Esophagus muscularis mucosa (tissue), 4 donors: ENCODE results near the gene BMP8A. TPM values are rescaled to one million over a fixed set of nuclear protein-coding genes. Genes with fewer than 3 reads are reported as not detected.

Experiments
- DNase-seq: peaks from one replicate; pipeline ENCODE4 v3.0.0-alpha.2; 2017; ENCODE audit errors: extremely low spot score
- H3K27ac ChIP-seq, 4 donors: fragments of 200-600 bp; sonication (generic); replicated peaks in 1 of 4; 1 replicate in 3 of 4; 2 replicates in 1 of 4; pipeline ENCODE4 v1.5.1; 2016 to 2019; ENCODE audit warnings: mild to moderate bottlenecking in 1 of 4
- H3K27me3 ChIP-seq, 4 donors: fragments of 200-600 bp; sonication (generic); one replicate each; pipeline versions ENCODE4 v1.5.1 to v1.6.0; 2016 to 2019
- H3K36me3 ChIP-seq, 4 donors: fragments of 200-600 bp; sonication (generic); one replicate each; pipeline ENCODE4 v1.5.1; 2016 to 2019
- H3K4me1 ChIP-seq, 4 donors: fragments of 200-600 bp; sonication (generic); one replicate each; pipeline ENCODE4 v1.5.1; 2016 to 2019
- H3K4me3 ChIP-seq, 4 donors: fragments of 200-600 bp; sonication (generic); 1 replicate in 2 of 4; 2 replicates in 2 of 4; pipeline ENCODE4 v1.5.1; 2016 to 2019; ENCODE audit warnings: mild to moderate bottlenecking in 4 of 4, moderate library complexity in 1 of 4
- H3K9me3 ChIP-seq, 4 donors: fragments of 200-600 bp; sonication (generic); 1 replicate in 3 of 4; 2 replicates in 1 of 4; pipeline ENCODE4 v1.5.1; 2016 to 2019
- CTCF ChIP-seq, 3 experiments: fragments of 200-600 bp in 2 of 3; fragments of 450-650 bp in 1 of 3; sonication (generic) in 2 of 3; IDR thresholded peaks; one replicate each; pipeline ENCODE4 v1.5.1; 2017 to 2019; ENCODE audit warnings: antibody characterized with exemption in 3 of 3, mild to moderate bottlenecking in 2 of 3, moderate library complexity in 1 of 3
- EP300 ChIP-seq: sonication (generic); formaldehyde crosslinking; IDR thresholded peaks from one replicate; pipeline ENCODE4 v1.6.1; 2017; ENCODE audit warnings: antibody characterized with exemption
- POLR2A ChIP-seq: fragments of 450-650 bp; IDR thresholded peaks from one replicate; pipeline ENCODE4 v1.6.1; 2017; ENCODE audit warnings: antibody characterized with exemption, moderate library complexity, mild to moderate bottlenecking, low read depth
- POLR2AphosphoS5 ChIP-seq, 2 donors: sonication (generic); formaldehyde crosslinking; IDR thresholded peaks; one replicate each; pipeline ENCODE4 v1.6.1; 2017; ENCODE audit warnings: antibody characterized with exemption in 2 of 2
- WGBS: methylation state at CpG from one replicate; pipeline ENCODE4 v1.1.5; 2018; 5-methylcytosine and 5-hydroxymethylcytosine counted together
- intact Hi-C: fragments of 100-400 bp; cut with DNase I; formaldehyde crosslinking; loops from one replicate; pipeline ENCODE4 v1.15.1; 2023
- total RNA-seq, 4 donors: library from RNA; depleted of rRNA; stranded (reverse); fragments of >200 nt; gene quantifications; one replicate each; pipeline versions ENCODE4 v1.1.0 to v1.2.1, GENCODE V29; 2016

BMP8A gene
- total RNA-seq, 4 donors from 2014 or later = 0.99 to 3.0 (median 2.2) TPM

GRCh38 chr1:39450956-39451606, 40.4 kb upstream of the BMP8A start:
- DNase-seq = no peak
- intact Hi-C loops = no loop called here
- Histone ChIP-seq H3K4me1 (peaks cover 5 to 17% (median 13%) of the 10 kb centered on the region in 4 donors), H3K27ac (peak overlapping the region; percentile 6 to 42 (median 24)), H3K4me3 (no peak overlapping the region), H3K9me3 (no peaks in the 10 kb centered on the region), H3K36me3 (peaks cover 84 to 100% (median 94%) of the 10 kb centered on the region in 4 donors), H3K27me3 (no peaks in the 10 kb centered on the region)
- WGBS = 74% methylated on average over 10 of the region's 10 CpGs
- TF ChIP-seq POLR2A (no peak), EP300 (no peak), CTCF (IDR thresholded peaks at IDR 0.05) (no peak), POLR2AphosphoS5 (IDR thresholded peaks at IDR 0.05) (no peak)

GRCh38 chr1:39452081-39452480, 39.4 kb upstream of the BMP8A start:
- intact Hi-C loops = no loop called here

GRCh38 chr1:39452540-39452939, 38.9 kb upstream of the BMP8A start:
- Histone ChIP-seq H3K9me3 (no peaks in the 10 kb centered on the region), H3K36me3 (peaks cover 86 to 100% (median 98%) of the 10 kb centered on the region in 4 donors), H3K4me3 (no peak overlapping the region), H3K27me3 (no peaks in the 10 kb centered on the region), H3K4me1 (peaks cover 5 to 17% (median 13%) of the 10 kb centered on the region in 4 donors), H3K27ac (no peak overlapping the region)
- intact Hi-C loops = no loop called here
- no peak for TF ChIP-seq CTCF (IDR thresholded peaks at IDR 0.05)
- peak in 1 of 2 donors; percentile 16 for TF ChIP-seq POLR2AphosphoS5 (IDR thresholded peaks at IDR 0.05)
- no peak for TF ChIP-seq EP300
- TF ChIP-seq POLR2A = no peak
- no peak for DNase-seq
- 58% methylated on average over 5 of the region's 5 CpGs for WGBS

More at GRCh38 chr1:39452081-39452480, 39.4 kb upstream of the BMP8A start:
- Histone ChIP-seq H3K4me1 (peaks cover 5 to 17% (median 13%) of the 10 kb centered on the region in 4 donors), H3K4me3 (no peak overlapping the region), H3K27me3 (no peaks in the 10 kb centered on the region), H3K36me3 (peaks cover 86 to 100% (median 98%) of the 10 kb centered on the region in 4 donors), H3K9me3 (no peaks in the 10 kb centered on the region), H3K27ac (peak overlapping the region in 2 of 4 donors; percentile 36 to 42)
- DNase-seq = no peak
- WGBS = 95% methylated on average over 7 of the region's 7 CpGs
- TF ChIP-seq CTCF (IDR thresholded peaks at IDR 0.05) = no peak
- TF ChIP-seq POLR2A = no peak

GRCh38 chr1:39453603-39454002, 37.8 kb upstream of the BMP8A start:
- no peak overlapping the region for H3K4me3 ChIP-seq
- H3K9me3 ChIP-seq = no peaks in the 10 kb centered on the region
- 50% methylated on average over 8 of the region's 8 CpGs for WGBS
- H3K36me3 ChIP-seq = peaks cover 86 to 100% (median 98%) of the 10 kb centered on the region in 4 donors
- intact Hi-C loops = no loop called here
- H3K4me1 ChIP-seq = peaks cover 5 to 17% (median 13%) of the 10 kb centered on the region in 4 donors
- TF ChIP-seq POLR2AphosphoS5 (IDR thresholded peaks at IDR 0.05) (peak; percentile 45 to 51), EP300 (no peak)
- peak; percentile 94 for DNase-seq
- H3K27me3 ChIP-seq = no peaks in the 10 kb centered on the region
- H3K27ac ChIP-seq = peak overlapping the region in 3 of 4 donors; percentile 32 to 44 (median 37)

GRCh38 chr1:39458991-39459390, 32.4 kb upstream of the BMP8A start:
- Histone ChIP-seq H3K36me3 (peaks cover 99 to 100% (median 100%) of the 10 kb centered on the region in 4 donors), H3K27me3 (no peaks in the 10 kb centered on the region), H3K9me3 (no peaks in the 10 kb centered on the region), H3K4me1 (peaks cover 0 to 6% (median under 1%) of the 10 kb centered on the region in 4 donors), H3K27ac (no peak overlapping the region), H3K4me3 (no peak overlapping the region)
- TF ChIP-seq EP300 = no peak
- no peak for TF ChIP-seq POLR2AphosphoS5 (IDR thresholded peaks at IDR 0.05)
- no peak for TF ChIP-seq CTCF (IDR thresholded peaks at IDR 0.05)
- TF ChIP-seq POLR2A = no peak
- whole genome bisulfite sequencing = 87% methylated on average over 4 of the region's 4 CpGs
- DNase-seq = no peak
- intact Hi-C loops = no loop called here
